H9 (cell line): ENCODE measurements around the gene KCNN3. TPM values are rescaled to one million over a fixed set of nuclear protein-coding genes. Genes with fewer than 3 reads are reported as not detected.

Source experiments
- DNase-seq: peaks from one replicate; pipeline ENCODE4 v3.0.0-alpha.2; 2017
- H2AFZ ChIP-seq: one replicate; pipeline ENCODE4 v1.6.1; 2013; ENCODE audit warnings: mild to moderate bottlenecking, low read length, control low read depth, moderate library complexity
- H2AK5ac ChIP-seq: 2 replicates; pipeline ENCODE4 v1.6.1; 2013; ENCODE audit warnings: low read length, control low read depth, mixed read lengths; ENCODE audit not compliant: insufficient read length
- H2BK120ac ChIP-seq: one replicate; pipeline ENCODE4 v1.6.1; 2013; ENCODE audit warnings: low read depth, mild to moderate bottlenecking, low read length, control low read depth, inconsistent platforms; ENCODE audit not compliant: poor library complexity, severe bottlenecking
- H2BK12ac ChIP-seq: 2 replicates; pipeline ENCODE4 v1.6.1; 2013; ENCODE audit warnings: low read length, control low read depth, mixed read lengths, low read depth; ENCODE audit not compliant: insufficient read length
- H2BK15ac ChIP-seq: 2 replicates; pipeline ENCODE4 v1.6.1; 2013; ENCODE audit warnings: low read depth, low read length, control low read depth
- H2BK20ac ChIP-seq: one replicate; pipeline ENCODE4 v1.6.1; 2013; ENCODE audit warnings: low read depth, mild to moderate bottlenecking, low read length, control low read depth, inconsistent platforms; ENCODE audit not compliant: poor library complexity, severe bottlenecking
- H2BK5ac ChIP-seq: 2 replicates; pipeline ENCODE4 v1.6.1; 2013; ENCODE audit warnings: low read length, control low read depth, mixed read lengths; ENCODE audit not compliant: insufficient read length
- H3K14ac ChIP-seq: 2 replicates; pipeline ENCODE4 v1.6.1; 2013; ENCODE audit warnings: low read length, control low read depth; ENCODE audit not compliant: insufficient read depth
- H3K18ac ChIP-seq: 2 replicates; pipeline ENCODE4 v1.6.1; 2013; ENCODE audit warnings: low read depth, mild to moderate bottlenecking, mixed read lengths, low read length, control low read depth; ENCODE audit not compliant: insufficient read length
- H3K23ac ChIP-seq: 2 replicates; pipeline ENCODE4 v1.6.1; 2013; ENCODE audit warnings: low read length, control low read depth, mixed read lengths, low read depth; ENCODE audit not compliant: insufficient read length
- H3K23me2 ChIP-seq: 2 replicates; pipeline ENCODE4 v1.6.1; 2013; ENCODE audit warnings: low read depth, mild to moderate bottlenecking, mixed read lengths, low read length, control low read depth; ENCODE audit not compliant: insufficient read length, poor library complexity, severe bottlenecking
- H3K27ac ChIP-seq: 2 replicates; pipeline ENCODE4 v1.5.1; 2013; ENCODE audit warnings: low read length, control low read depth, mixed read lengths, low read depth; ENCODE audit not compliant: insufficient read length
- H3K27me3 ChIP-seq: 2 replicates; pipeline ENCODE4 v1.6.1; 2013; ENCODE audit warnings: low read length, control low read depth, inconsistent platforms; ENCODE audit not compliant: insufficient read depth
- H3K4ac ChIP-seq: 2 replicates; pipeline ENCODE4 v1.6.1; 2013; ENCODE audit warnings: low read depth, mild to moderate bottlenecking, control low read depth, inconsistent platforms, low read length, moderate library complexity
- H3K4me1 ChIP-seq: 2 replicates; pipeline ENCODE4 v1.6.1; 2013; ENCODE audit warnings: low read length, control low read depth, inconsistent platforms; ENCODE audit not compliant: insufficient read depth
- H3K4me2 ChIP-seq: 2 replicates; pipeline ENCODE4 v1.6.1; 2013; ENCODE audit warnings: low read length, control low read depth, mixed read lengths; ENCODE audit not compliant: insufficient read length, insufficient read depth
- H3K56ac ChIP-seq: 2 replicates; pipeline ENCODE4 v1.6.1; 2013; ENCODE audit warnings: low read depth, mild to moderate bottlenecking, mixed read lengths, low read length, control low read depth; ENCODE audit not compliant: insufficient read length
- H3K79me1 ChIP-seq: 2 replicates; pipeline ENCODE4 v1.6.1; 2013; ENCODE audit warnings: low read depth, mild to moderate bottlenecking, moderate library complexity, low read length, control low read depth, inconsistent platforms; ENCODE audit not compliant: insufficient read depth, poor library complexity, severe bottlenecking
- H3K79me2 ChIP-seq: 2 replicates; pipeline ENCODE4 v1.6.1; 2013; ENCODE audit warnings: low read length, control low read depth, inconsistent platforms; ENCODE audit not compliant: insufficient read depth
- H3K9ac ChIP-seq: 2 replicates; pipeline ENCODE4 v1.6.1; 2013; ENCODE audit warnings: low read length, control low read depth, mixed read lengths; ENCODE audit not compliant: insufficient read length; ENCODE audit errors: extremely low read depth
- H3K9me3 ChIP-seq: one replicate; pipeline ENCODE4 v1.6.1; 2013; ENCODE audit warnings: low read depth, low read length, inconsistent platforms; ENCODE audit not compliant: control insufficient read depth
- H3T11ph ChIP-seq: one replicate; pipeline ENCODE4 v1.6.1; 2013; ENCODE audit warnings: mild to moderate bottlenecking, low read length, control low read depth, inconsistent platforms
- H4K20me1 ChIP-seq: one replicate; pipeline ENCODE4 v1.6.1; 2013; ENCODE audit not compliant: control insufficient read depth, insufficient read length, insufficient read depth
- H4K5ac ChIP-seq: 2 replicates; pipeline ENCODE4 v1.6.1; 2013; ENCODE audit warnings: low read depth, mild to moderate bottlenecking, mixed read lengths, low read length, control low read depth; ENCODE audit not compliant: insufficient read length
- H4K8ac ChIP-seq: replicated peaks from 2 replicates; pipeline ENCODE4 v1.6.1; 2013; ENCODE audit warnings: low read length, control low read depth, mixed read lengths, low read depth; ENCODE audit not compliant: insufficient read length
- H4K91ac ChIP-seq: 2 replicates; pipeline ENCODE4 v1.6.1; 2013; ENCODE audit warnings: low read depth, mild to moderate bottlenecking, moderate library complexity, mixed read lengths, low read length, control low read depth; ENCODE audit not compliant: insufficient read length
- H3K27ac Mint-ChIP-seq, 3 experiments: 2 replicates in 2 of 3; 3 replicates in 1 of 3; pipeline ENCODE4 v1.8.0; 2020 to 2021; ENCODE audit warnings: mixed read lengths in 3 of 3, mild to moderate bottlenecking in 1 of 3, moderate library complexity in 1 of 3
- H3K27me3 Mint-ChIP-seq: 2 replicates; pipeline ENCODE4 v1.8.0; 2021; ENCODE audit warnings: low read depth, mild to moderate bottlenecking, moderate library complexity, mixed read lengths
- H3K36me3 Mint-ChIP-seq, 3 experiments: 2 replicates in 2 of 3; 3 replicates in 1 of 3; pipeline ENCODE4 v1.8.0; 2020 to 2021; ENCODE audit warnings: low read depth in 3 of 3, mixed read lengths in 3 of 3; ENCODE audit not compliant: insufficient read depth in 1 of 3
- H3K4me1 Mint-ChIP-seq, 2 experiments: 2 replicates each; pipeline ENCODE4 v1.8.0; 2020; ENCODE audit warnings: mixed read lengths in 2 of 2
- H3K4me3 Mint-ChIP-seq, 2 experiments: 2 replicates in 1 of 2; 3 replicates in 1 of 2; pipeline ENCODE4 v1.8.0; 2020 to 2021; ENCODE audit warnings: mild to moderate bottlenecking in 2 of 2, mixed read lengths in 2 of 2, moderate library complexity in 1 of 2
- H3K9me3 Mint-ChIP-seq, 2 experiments: 2 replicates in 1 of 2; 3 replicates in 1 of 2; pipeline ENCODE4 v1.8.0; 2020; ENCODE audit warnings: mild to moderate bottlenecking in 2 of 2, mixed read lengths in 2 of 2, moderate library complexity in 1 of 2
- WGBS: extraction: QIAGEN DNeasy Blood & Tissue Kit; methylation state at CpG from one replicate; pipeline ENCODE4 v1.1.7; 2013; ENCODE audit warnings: missing lambda C conversion rate, low lambda C conversion rate, mixed read lengths; ENCODE audit not compliant: insufficient read length; ENCODE audit errors: extremely low coverage; 5-methylcytosine and 5-hydroxymethylcytosine counted together
- total RNA-seq: library from RNA; stranded (reverse); gene quantifications from 2 replicates; pipeline ENCODE4 v1.2.1, GENCODE V29; 2021
- TF ChIP-seq, protein P1 (sequence below): fragments of 200-600 bp; sonication (generic); conservative IDR thresholded peaks from 3 replicates; pipeline ENCODE4 v1.8.0; 2021; ENCODE audit warnings: antibody characterized with exemption, mild to moderate bottlenecking

KCNN3 gene
- total RNA-seq, 1 experiment from 2014 or later: 0.83 TPM

DNA sequence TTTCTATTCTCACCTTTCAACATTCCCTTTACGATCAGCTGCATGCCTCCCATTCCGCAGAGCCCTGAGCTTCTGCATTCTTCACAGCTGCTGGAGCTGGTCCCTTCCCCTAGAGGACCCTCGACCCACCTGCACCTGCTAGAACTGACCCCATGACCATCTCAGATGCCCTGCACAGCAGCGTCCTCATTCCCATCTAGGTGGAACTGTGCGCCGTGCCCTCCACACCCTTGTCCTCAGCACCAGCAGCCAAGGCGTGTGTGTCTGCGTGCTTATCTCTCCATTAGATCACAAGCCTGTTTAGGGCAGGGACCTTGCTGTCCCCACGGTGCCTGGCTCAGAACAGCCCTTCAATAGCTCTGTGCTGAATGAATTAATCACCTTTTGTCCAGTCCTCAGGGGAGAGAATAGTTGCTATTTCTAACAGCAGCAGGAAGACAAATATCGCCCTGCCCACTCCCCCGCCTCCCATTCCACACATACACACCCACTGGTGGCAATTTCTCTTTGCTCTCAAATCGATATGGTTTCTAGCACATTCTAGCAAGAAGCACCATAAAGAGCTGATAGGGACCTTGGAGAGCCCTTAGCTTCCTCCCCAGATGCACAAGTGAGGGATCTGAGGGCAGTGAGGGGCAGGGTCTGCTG lies 61.7 kb downstream of the KCNN3 start:
- Histone ChIP-seq H3K23ac (no peak overlapping the region), H3K56ac (no peak overlapping the region), H3K14ac (no peak overlapping the region), H3K27ac (no peak overlapping the region), H3K27me3 (no peaks in the 10 kb centered on the region), H3K4me1 (no peaks in the 10 kb centered on the region), H3K79me1 (no peaks in the 10 kb centered on the region), H3K4ac (no peak overlapping the region), H2AK5ac (no peak overlapping the region), H4K91ac (no peak overlapping the region), H3K9me3 (no peaks in the 10 kb centered on the region), H3K4me2 (no peak overlapping the region), H2BK20ac (no peak overlapping the region), H3T11ph (no peak overlapping the region), H4K8ac (no peak overlapping the region), H2AFZ (no peak overlapping the region), H2BK12ac (no peak overlapping the region), H4K5ac (no peak overlapping the region), H2BK5ac (no peak overlapping the region), H4K20me1 (no peaks in the 10 kb centered on the region), H2BK15ac (no peak overlapping the region), H3K79me2 (no peaks in the 10 kb centered on the region), H3K9ac (no peak overlapping the region), H3K18ac (no peak overlapping the region), H2BK120ac (no peak overlapping the region), H3K23me2 (no peaks in the 10 kb centered on the region)
- peaks cover 7% of the 10 kb centered on the region; the same call in 1 of the 2 replicates for H3K27me3 Mint-ChIP-seq
- peaks cover 25 to 40% of the 10 kb centered on the region in 2 experiments for H3K4me1 Mint-ChIP-seq
- no peaks in the 10 kb centered on the region for H3K9me3 Mint-ChIP-seq
- no peak for DNase-seq
- TF ChIP-seq, protein P1, sequence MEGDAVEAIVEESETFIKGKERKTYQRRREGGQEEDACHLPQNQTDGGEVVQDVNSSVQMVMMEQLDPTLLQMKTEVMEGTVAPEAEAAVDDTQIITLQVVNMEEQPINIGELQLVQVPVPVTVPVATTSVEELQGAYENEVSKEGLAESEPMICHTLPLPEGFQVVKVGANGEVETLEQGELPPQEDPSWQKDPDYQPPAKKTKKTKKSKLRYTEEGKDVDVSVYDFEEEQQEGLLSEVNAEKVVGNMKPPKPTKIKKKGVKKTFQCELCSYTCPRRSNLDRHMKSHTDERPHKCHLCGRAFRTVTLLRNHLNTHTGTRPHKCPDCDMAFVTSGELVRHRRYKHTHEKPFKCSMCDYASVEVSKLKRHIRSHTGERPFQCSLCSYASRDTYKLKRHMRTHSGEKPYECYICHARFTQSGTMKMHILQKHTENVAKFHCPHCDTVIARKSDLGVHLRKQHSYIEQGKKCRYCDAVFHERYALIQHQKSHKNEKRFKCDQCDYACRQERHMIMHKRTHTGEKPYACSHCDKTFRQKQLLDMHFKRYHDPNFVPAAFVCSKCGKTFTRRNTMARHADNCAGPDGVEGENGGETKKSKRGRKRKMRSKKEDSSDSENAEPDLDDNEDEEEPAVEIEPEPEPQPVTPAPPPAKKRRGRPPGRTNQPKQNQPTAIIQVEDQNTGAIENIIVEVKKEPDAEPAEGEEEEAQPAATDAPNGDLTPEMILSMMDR: no peak
- no CpG with 5 or more reads among the region's 12 CpGs for WGBS
- no peak overlapping the region; a peak in 1 of 7 replicates for H3K27ac Mint-ChIP-seq
- no peak overlapping the region for H3K4me3 Mint-ChIP-seq
- no peaks in the 10 kb centered on the region; a peak in 1 of 7 replicates for H3K36me3 Mint-ChIP-seq
